ENCODE data around the gene PGAP1.

PGAP1 gene
- 2.2 to 23.9 (median 7.6) reads per million in 18 experiments for total RNA-seq

- DNase-seq: peak; percentile 85 to 90
These were observed at the start of gene PGAP1 for GRCh38 chr2:196926562-196927375. PGAP1 (minus strand) TSS chr2:196926707; CDS start chr2:196926616, 91 bp downstream.

- no peak for DNase-seq
These were observed 48.5 kb upstream of the PGAP1 start for GRCh38 chr2:196974970-196975369.

- DNase-seq: no peak
These were observed 45.2 kb upstream of the PGAP1 start for GRCh38 chr2:196971574-196972279.

GRCh38 chr2:196970099-196970498 lies 43.6 kb upstream of the PGAP1 start:
- no peak for DNase-seq

GRCh38 chr2:196968516-196968915 lies 42.0 kb upstream of the PGAP1 start:
- DNase-seq: no peak

- DNase-seq: no peak
These were observed 41.3 kb upstream of the PGAP1 start for GRCh38 chr2:196967775-196968174.

GRCh38 chr2:196967116-196967515 lies 40.6 kb upstream of the PGAP1 start:
- no peak for DNase-seq

GRCh38 chr2:196966061-196966460 lies 39.6 kb upstream of the PGAP1 start:
- no peak for DNase-seq

GRCh38 chr2:196965651-196966050 lies 39.1 kb upstream of the PGAP1 start:
- no peak for DNase-seq

GRCh38 chr2:196963961-196964360 lies 37.5 kb upstream of the PGAP1 start:
- DNase-seq: no peak

- peak; percentile 24 to 29 for DNase-seq
These were observed 36.5 kb upstream of the PGAP1 start for GRCh38 chr2:196963043-196963442.

GRCh38 chr2:196962325-196962724 lies 35.8 kb upstream of the PGAP1 start:
- no peak for DNase-seq

- DNase-seq: no peak
These were observed 35.4 kb upstream of the PGAP1 start for GRCh38 chr2:196961889-196962288.

- peak in 1 of 2 donors; percentile 17 for DNase-seq
These were observed 33.3 kb upstream of the PGAP1 start for GRCh38 chr2:196959734-196960338.

- DNase-seq: no peak
These were observed 32.8 kb upstream of the PGAP1 start for GRCh38 chr2:196959281-196959680.

GRCh38 chr2:196957881-196958525 lies 31.5 kb upstream of the PGAP1 start:
- no peak for DNase-seq

- DNase-seq: no peak
These were observed 30.9 kb upstream of the PGAP1 start for GRCh38 chr2:196957442-196957841.

GRCh38 chr2:196956069-196956468 lies 29.6 kb upstream of the PGAP1 start:
- DNase-seq: no peak

GRCh38 chr2:196955036-196955435 lies 28.5 kb upstream of the PGAP1 start:
- DNase-seq: no peak

GRCh38 chr2:196954001-196954400 lies 27.5 kb upstream of the PGAP1 start:
- DNase-seq: no peak

GRCh38 chr2:196952936-196953335 lies 26.4 kb upstream of the PGAP1 start:
- DNase-seq: peak; percentile 48 to 65

GRCh38 chr2:196951973-196952372 lies 25.5 kb upstream of the PGAP1 start:
- no peak for DNase-seq

- no peak for DNase-seq
These were observed 22.6 kb upstream of the PGAP1 start for GRCh38 chr2:196949116-196949515.
